IMR-90 (cell line): Measurements from ENCODE around the gene PIWIL4. TPM values are rescaled to one million over a fixed set of nuclear protein-coding genes. Genes with fewer than 3 reads are reported as not detected.

Experiments used
- ATAC-seq: fragments of 200-7000 bp; cut with Tn5 transposase; 2 replicates; pipeline ENCODE4 v1.9.1; 2020; ENCODE audit warnings: low read depth, mild to moderate bottlenecking, moderate library complexity
- BruUV-seq: library from RNA; stranded (reverse); fragments of 400-500 nt; replicated peaks from 2 replicates; lab custom pipeline; 2021; lab: Mats Ljungman, UMichigan
- CTCF ChIA-PET: fragments of 300-600 bp; formaldehyde crosslinking; extraction: SDS; loops from one replicate; lab custom pipeline; 2021; ENCODE audit warnings: antibody characterized with exemption; lab: Yijun Ruan, JAX
- POLR2A ChIA-PET: fragments of 300-600 bp; sonication (Branson Sonifier 250); formaldehyde crosslinking; loops from one replicate; lab custom pipeline; 2022; ENCODE audit warnings: antibody characterized with exemption; ENCODE audit not compliant: unreplicated experiment; lab: Charles Lee
- DNase-seq: peaks from one replicate; pipeline ENCODE4 v3.0.0; 2013
- H2AFZ ChIP-seq: replicated peaks from 2 replicates; pipeline ENCODE3; 2013; ENCODE audit warnings: low read length, mild to moderate bottlenecking; ENCODE audit not compliant: poor library complexity
- H2AK5ac ChIP-seq: 2 replicates; pipeline ENCODE4 v1.6.1; 2013; ENCODE audit warnings: low read depth, low read length, inconsistent platforms
- H2AK9ac ChIP-seq: replicated peaks from 2 replicates; pipeline ENCODE3; 2013; ENCODE audit warnings: mild to moderate bottlenecking, low read depth, low read length, moderate library complexity; ENCODE audit not compliant: poor library complexity
- H2BK120ac ChIP-seq: 2 replicates; pipeline ENCODE4 v1.6.1; 2013; ENCODE audit warnings: low read depth, low read length, inconsistent platforms
- H2BK15ac ChIP-seq: 3 replicates; pipeline ENCODE4 v1.6.1; 2013; ENCODE audit warnings: low read depth, low read length, inconsistent platforms
- H2BK20ac ChIP-seq: 2 replicates; pipeline ENCODE4 v1.6.1; 2013; ENCODE audit warnings: low read depth, mild to moderate bottlenecking, inconsistent platforms, low read length, moderate library complexity
- H2BK5ac ChIP-seq: 2 replicates; pipeline ENCODE4 v1.6.1; 2013; ENCODE audit warnings: mild to moderate bottlenecking, low read depth, low read length, inconsistent platforms; ENCODE audit not compliant: poor library complexity, severe bottlenecking
- H3K14ac ChIP-seq: replicated peaks from 2 replicates; pipeline ENCODE4 v1.6.1; 2013; ENCODE audit warnings: low read depth, low read length, inconsistent platforms
- H3K18ac ChIP-seq: 2 replicates; pipeline ENCODE4 v1.6.1; 2013; ENCODE audit warnings: low read depth, low read length, control low read depth
- H3K23ac ChIP-seq: 2 replicates; pipeline ENCODE4 v1.6.1; 2013; ENCODE audit warnings: low read depth, low read length, inconsistent platforms
- H3K27ac ChIP-seq: 2 replicates; pipeline ENCODE4 v1.5.1; 2013; ENCODE audit warnings: mild to moderate bottlenecking, control low read depth, low read length; ENCODE audit not compliant: insufficient read depth
- H3K27me3 ChIP-seq: 2 replicates; pipeline ENCODE4 v1.6.1; 2013; ENCODE audit warnings: low read length; ENCODE audit not compliant: control insufficient read depth, insufficient read depth
- H3K36me3 ChIP-seq: 2 replicates; pipeline ENCODE4 v1.6.1; 2013; ENCODE audit warnings: low read length, mixed read lengths; ENCODE audit not compliant: control insufficient read depth, insufficient read depth
- H3K4ac ChIP-seq: 2 replicates; pipeline ENCODE4 v1.6.1; 2013; ENCODE audit warnings: low read depth, low read length, inconsistent platforms
- H3K4me1 ChIP-seq: 2 replicates; pipeline ENCODE4 v1.6.1; 2013; ENCODE audit warnings: low read length, mixed read lengths; ENCODE audit not compliant: control insufficient read depth, insufficient read depth
- H3K4me2 ChIP-seq: 2 replicates; pipeline ENCODE4 v1.6.1; 2013; ENCODE audit warnings: low read depth, mild to moderate bottlenecking, control low read depth, low read length, moderate library complexity
- H3K4me3 ChIP-seq: 2 replicates; pipeline ENCODE4 v1.5.1; 2013; ENCODE audit warnings: low read depth, mild to moderate bottlenecking, control low read depth, low read length, moderate library complexity; ENCODE audit not compliant: insufficient read depth
- H3K56ac ChIP-seq: 2 replicates; pipeline ENCODE4 v1.6.1; 2013; ENCODE audit warnings: low read length, inconsistent platforms; ENCODE audit not compliant: insufficient read depth; ENCODE audit errors: extremely low read depth
- H3K79me1 ChIP-seq, 2 experiments: 2 replicates each; pipeline ENCODE4 v1.6.1; 2013; ENCODE audit warnings: low read length in 2 of 2, inconsistent platforms in 1 of 2, low read depth in 1 of 2
- H3K9ac ChIP-seq: 2 replicates; pipeline ENCODE4 v1.6.1; 2013; ENCODE audit warnings: low read depth, low read length, control low read depth
- H3K9me1 ChIP-seq: 2 replicates; pipeline ENCODE4 v1.6.1; 2013; ENCODE audit warnings: low read length, inconsistent platforms; ENCODE audit not compliant: insufficient read depth
- H3K9me3 ChIP-seq: 2 replicates; pipeline ENCODE4 v1.6.1; 2013; ENCODE audit warnings: low read length; ENCODE audit not compliant: control insufficient read depth, insufficient read depth
- H4K20me1 ChIP-seq: 2 replicates; pipeline ENCODE4 v1.6.1; 2013; ENCODE audit warnings: low read length, inconsistent platforms; ENCODE audit not compliant: insufficient read depth
- H4K5ac ChIP-seq: 2 replicates; pipeline ENCODE4 v1.6.1; 2013; ENCODE audit warnings: mild to moderate bottlenecking, low read depth, low read length, control low read depth
- H4K8ac ChIP-seq, 2 experiments: 2 replicates each; pipeline ENCODE4 v1.6.1; 2013; ENCODE audit warnings: low read depth in 2 of 2, low read length in 2 of 2, control low read depth in 1 of 2, inconsistent platforms in 1 of 2
- H4K91ac ChIP-seq: 2 replicates; pipeline ENCODE4 v1.6.1; 2013; ENCODE audit warnings: low read depth, low read length, inconsistent platforms; ENCODE audit not compliant: insufficient read depth
- CEBPB ChIP-seq: IDR thresholded peaks from 2 replicates; pipeline ENCODE4 v1.6.1; 2012; ENCODE audit warnings: low read depth, low read length, improper control_type of control experiment
- FOS ChIP-seq: fragments of 150-350 bp; IDR thresholded peaks from 2 replicates; pipeline ENCODE4 v1.6.1; 2016; ENCODE audit warnings: low read depth, low read length
- MAFK ChIP-seq: IDR thresholded peaks from 2 replicates; pipeline ENCODE4 v1.6.1; 2012; ENCODE audit warnings: low read depth, low read length, improper control_type of control experiment
- MXI1 ChIP-seq: IDR thresholded peaks from 2 replicates; pipeline ENCODE4 v1.6.1; 2012; ENCODE audit warnings: low read depth, mild to moderate bottlenecking, low read length, moderate library complexity, borderline replicate concordance
- RAD21 ChIP-seq: IDR thresholded peaks from 2 replicates; pipeline ENCODE4 v1.6.1; 2012; ENCODE audit warnings: low read length, improper control_type of control experiment
- SMC3 ChIP-seq: fragments of 150-350 bp; IDR thresholded peaks from 2 replicates; pipeline ENCODE4 v1.6.1; 2016; ENCODE audit warnings: low read depth, mild to moderate bottlenecking, antibody characterized with exemption, low read length, moderate library complexity
- WGBS, 2 experiments: methylation state at CpG; one replicate each; pipeline versions ENCODE4 v1.1.5 to v1.1.7; 2013; ENCODE audit warnings: missing lambda C conversion rate in 2 of 2; ENCODE audit not compliant: insufficient read length in 1 of 2; ENCODE audit errors: extremely low coverage in 2 of 2; 5-methylcytosine and 5-hydroxymethylcytosine counted together
- dilution Hi-C: fragments of 300-500 bp; cut with HindIII; formaldehyde crosslinking; loops from one replicate; pipeline ENCODE4 v1.14.3; 2018; ENCODE audit warnings: low sequenced_read_pairs; ENCODE audit not compliant: unreplicated experiment
- in situ Hi-C: fragments of 300-500 bp; cut with MboI; formaldehyde crosslinking; loops from 3 replicates; pipeline ENCODE4 v1.14.3; 2019; ENCODE audit warnings: low sequenced_read_pairs, inconsistent platforms, mixed read lengths
- intact Hi-C: fragments of 100-400 bp; cut with micrococcal nuclease; formaldehyde crosslinking; loops from 2 replicates; pipeline ENCODE4 v1.10.0; 2022
- polyA plus RNA-seq, 3 experiments: library from polyadenylated mRNA; depleted of rRNA; stranded (reverse); fragments of >200 nt; gene quantifications; 2 replicates each; pipeline ENCODE4 v1.2.3, GENCODE V29; 2012; ENCODE audit warnings: low replicate concordance in 1 of 3
- total RNA-seq: library from RNA; depleted of rRNA; stranded (reverse); fragments of >200 nt; gene quantifications from 2 replicates; pipeline ENCODE4 v1.2.3, GENCODE V29; 2012

Gene PIWIL4
- total and polyA plus RNA-seq, 2 of the 4 experiments (the other 2 are of a cell fraction), result 0.72 to 1.3 TPM

GRCh38 chr11:94588366-94588942 is 21.3 kb downstream of the PIWIL4 start:
- Histone ChIP-seq H3K18ac (no peak overlapping the region), H3K14ac (no peak overlapping the region), H2BK20ac (no peak overlapping the region), H3K27ac (no peak overlapping the region), H3K4me1 (peaks cover 4% of the 10 kb centered on the region), H3K36me3 (no peaks in the 10 kb centered on the region), H3K4ac (no peak overlapping the region), H4K5ac (no peak overlapping the region), H3K9me1 (no peaks in the 10 kb centered on the region), H4K8ac (no peak overlapping the region), H3K56ac (no peak overlapping the region), H3K27me3 (peaks cover 9% of the 10 kb centered on the region), H2BK120ac (no peak overlapping the region), H3K9ac (no peak overlapping the region), H2BK15ac (no peak overlapping the region), H4K91ac (no peak overlapping the region), H3K23ac (no peak overlapping the region), H2AFZ (no peak overlapping the region), H3K79me1 (no peaks in the 10 kb centered on the region), H3K9me3 (no peaks in the 10 kb centered on the region), H3K4me3 (no peak overlapping the region), H4K20me1 (no peaks in the 10 kb centered on the region), H3K4me2 (no peak overlapping the region), H2BK5ac (no peak overlapping the region), H2AK5ac (no peak overlapping the region), H2AK9ac (no peak overlapping the region)
- no TSS peak for BruUV-seq
- no peak for DNase-seq
- WGBS, 2 experiments, result no CpG with 5 or more reads among the region's 2 CpGs
- in situ Hi-C loops, result no loop called here
- intact Hi-C loops, result no loop called here
- POLR2A ChIA-PET, result no interaction called here
- no peak for ATAC-seq
- no peak for TF ChIP-seq FOS
- TF ChIP-seq SMC3, result no peak
- no peak for TF ChIP-seq RAD21
- no peak for TF ChIP-seq MXI1
- no peak for TF ChIP-seq MAFK
- no peak for TF ChIP-seq CEBPB
- dilution Hi-C loops, result no loop called here
- CTCF ChIA-PET, result interaction anchor here (1.2 kb wide), 1 partner anchor 14 kb away, joined by 3 read pairs; no protein-coding TSS in a partner anchor
